Panc1 (cell line): ENCODE results near the gene IZUMO1. TPM values are rescaled to one million over a fixed set of nuclear protein-coding genes. Genes with fewer than 3 reads are reported as not detected.
A peak's percentile ranks its signal among the peaks of the same experiment; 100 is the strongest.

Experiments
- ATAC-seq: fragments of 200-7000 bp; cut with Tn5 transposase; 2 replicates; pipeline ENCODE4 v1.9.1; 2020; ENCODE audit warnings: mild to moderate bottlenecking, moderate library complexity
- BruUV-seq: library from RNA; stranded (reverse); fragments of 400-500 nt; replicated peaks from 2 replicates; lab custom pipeline; 2021; lab: Mats Ljungman, UMichigan
- CTCF ChIA-PET: fragments of 300-600 bp; sonication (Branson Sonifier 250); formaldehyde crosslinking; loops from one replicate; lab custom pipeline; 2022; ENCODE audit warnings: antibody characterized with exemption; lab: Charles Lee
- POLR2A ChIA-PET: fragments of 300-600 bp; sonication (Branson Sonifier 250); formaldehyde crosslinking; loops from one replicate; lab custom pipeline; 2022; ENCODE audit warnings: antibody characterized with exemption; lab: Charles Lee
- DNase-seq: peaks from one replicate; pipeline ENCODE4 v3.0.0-alpha.2; 2010; ENCODE audit warnings: low read depth, low spot score
- H3K27ac ChIP-seq: 2 replicates; pipeline ENCODE4 v1.5.1; 2011; ENCODE audit warnings: mild to moderate bottlenecking, low read length, inconsistent platforms
- H3K27me3 ChIP-seq: fragments of 200-500 bp; sonication (Bioruptor generic); 2 replicates; pipeline ENCODE4 v1.6.0; 2014; ENCODE audit warnings: low read length, inconsistent platforms; ENCODE audit not compliant: control insufficient read depth, insufficient read depth
- H3K36me3 ChIP-seq: fragments of 200-500 bp; sonication (Bioruptor generic); 2 replicates; pipeline ENCODE4 v1.5.1; 2014; ENCODE audit warnings: inconsistent platforms, mild to moderate bottlenecking, low read length, moderate library complexity; ENCODE audit not compliant: control insufficient read depth, insufficient read depth
- H3K4me1 ChIP-seq: 2 replicates; pipeline ENCODE4 v1.5.1; 2011; ENCODE audit warnings: inconsistent platforms, mild to moderate bottlenecking, low read length, moderate library complexity; ENCODE audit not compliant: control insufficient read depth, insufficient read depth
- H3K4me3 ChIP-seq, 2 experiments: 2 replicates each; pipeline ENCODE4 v1.5.1; 2011 to 2012; ENCODE audit warnings: low read depth in 2 of 2, low read length in 2 of 2, mild to moderate bottlenecking in 2 of 2, inconsistent platforms in 1 of 2, moderate library complexity in 1 of 2
- H3K9me3 ChIP-seq: fragments of 200-500 bp; sonication (Bioruptor generic); 2 replicates; pipeline ENCODE4 v1.5.1; 2014; ENCODE audit warnings: low read depth, mild to moderate bottlenecking, inconsistent platforms, low read length, moderate library complexity; ENCODE audit not compliant: control insufficient read depth, insufficient read depth
- CTCF ChIP-seq: fragments of 450-650 bp; IDR thresholded peaks from 2 replicates; pipeline ENCODE4 v1.5.1; 2017; ENCODE audit warnings: mild to moderate bottlenecking
- POLR2AphosphoS5 ChIP-seq: IDR thresholded peaks from 2 replicates; pipeline ENCODE4 v1.6.1; 2012; ENCODE audit warnings: mild to moderate bottlenecking, low read depth, low read length, moderate library complexity
- REST ChIP-seq, 2 experiments: IDR thresholded peaks; 2 replicates each; pipeline ENCODE4 v1.6.1; 2011 to 2012; ENCODE audit warnings: low read depth in 2 of 2, control low read depth in 1 of 2, low read length in 1 of 2, mild to moderate bottlenecking in 1 of 2, moderate library complexity in 1 of 2; ENCODE audit not compliant: insufficient read depth in 1 of 2
- SIN3A ChIP-seq: IDR thresholded peaks from 2 replicates; pipeline ENCODE4 v1.6.1; 2012; ENCODE audit warnings: low read depth, mild to moderate bottlenecking, low read length, moderate library complexity, borderline replicate concordance; ENCODE audit not compliant: insufficient read depth
- TCF7L2 ChIP-seq: IDR thresholded peaks from 2 replicates; pipeline ENCODE4 v1.6.1; 2011; ENCODE audit warnings: mild to moderate bottlenecking, low read depth, low read length, inconsistent platforms
- in situ Hi-C: cut with HindIII; loops from 2 replicates; pipeline ENCODE4 v1.10.0; 2016; ENCODE audit warnings: low sequenced_read_pairs, low pct_unique_long_range_greater_than_20kb
- intact Hi-C: fragments of 100-400 bp; cut with micrococcal nuclease; formaldehyde crosslinking; loops from one replicate; pipeline ENCODE4 v1.10.0; 2022; ENCODE audit not compliant: unreplicated experiment
- total RNA-seq: library from RNA; stranded (reverse); gene quantifications from one replicate; pipeline ENCODE4 v1.2.1, GENCODE V29; 2021; ENCODE audit not compliant: unreplicated experiment

IZUMO1 gene
- total RNA-seq, 1 experiment from 2014 or later: not detected

DNA sequence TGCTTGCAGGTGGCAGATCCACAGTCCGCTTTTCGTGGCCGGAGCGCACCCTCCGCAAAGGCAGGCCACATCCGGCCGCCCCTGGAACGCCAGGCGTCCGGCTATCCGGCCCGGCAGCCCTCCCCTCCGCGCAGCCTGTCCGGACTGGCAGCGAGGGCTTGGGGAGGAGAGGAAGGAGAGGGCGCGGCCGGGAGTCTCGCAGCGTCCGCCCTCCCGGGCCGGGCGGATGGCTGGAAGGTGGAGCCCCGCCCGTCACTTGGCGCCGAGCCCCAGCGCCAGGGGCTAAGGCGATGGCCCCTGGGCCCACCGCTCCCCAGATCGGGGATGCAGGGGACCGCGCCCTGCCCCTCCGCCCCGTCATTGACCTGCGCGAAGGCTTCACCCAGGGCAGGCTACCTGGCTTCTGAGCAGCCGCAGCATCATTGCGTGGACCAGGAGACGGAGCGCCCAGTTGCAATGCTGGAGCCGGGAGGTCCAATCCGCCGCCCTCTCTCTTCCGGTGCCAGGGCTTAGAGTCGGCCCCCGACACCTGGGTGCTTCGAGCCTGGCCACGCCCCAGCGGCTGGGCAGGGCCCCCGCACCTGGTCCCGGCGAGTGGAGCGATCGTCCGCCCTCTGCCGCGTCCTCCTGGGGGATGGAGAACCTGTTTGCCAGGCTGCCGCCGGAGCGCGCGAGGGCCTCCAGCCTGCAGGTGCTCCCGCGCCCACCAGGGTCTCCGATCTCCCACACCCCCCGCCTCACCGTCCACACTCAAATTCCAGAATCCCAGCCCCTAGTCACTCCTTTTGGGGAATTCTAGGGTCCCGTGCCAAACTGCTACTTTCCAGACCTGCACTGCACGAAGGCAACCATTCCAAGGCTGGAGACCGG is 6.0 kb upstream of the IZUMO1 start, which contains the start of gene FUT1:
Gene FUT1 (minus strand): TSS at position 146 of the 870 bp plus-strand sequence. CDS start 1,360 bp downstream, outside the sequence.
- no TSS peak for BruUV-seq
- H3K27ac ChIP-seq: no peak within 1 kb of the TSS
- TF ChIP-seq REST (IDR thresholded peaks at IDR 0.05; ENCODE audit: insufficient read depth in 1 of 2, low read depth in 2 of 2, low read length in 1 of 2): no peak
- TF ChIP-seq POLR2AphosphoS5: no peak
- no peak for TF ChIP-seq TCF7L2
- TF ChIP-seq CTCF: no peak
- TF ChIP-seq SIN3A: no peak
- peak within 1 kb of the TSS; percentile 30 to 37 for H3K4me3 ChIP-seq
- H3K9me3 ChIP-seq: no peaks in the 10 kb centered on the region
- POLR2A ChIA-PET: no interaction called here
- CTCF ChIA-PET: no interaction called here
- H3K27me3 ChIP-seq: no peaks in the 10 kb centered on the region
- DNase-seq: no peak
- no peaks in the 10 kb centered on the region; the same call in 1 of the 2 replicates for H3K4me1 ChIP-seq
- H3K36me3 ChIP-seq: peaks cover 5% of the 10 kb centered on the region; the same call in 1 of the 2 replicates
- in situ Hi-C loops (no loop called here), intact Hi-C loops (no loop called here)
- peak; percentile 73 for ATAC-seq

DNA sequence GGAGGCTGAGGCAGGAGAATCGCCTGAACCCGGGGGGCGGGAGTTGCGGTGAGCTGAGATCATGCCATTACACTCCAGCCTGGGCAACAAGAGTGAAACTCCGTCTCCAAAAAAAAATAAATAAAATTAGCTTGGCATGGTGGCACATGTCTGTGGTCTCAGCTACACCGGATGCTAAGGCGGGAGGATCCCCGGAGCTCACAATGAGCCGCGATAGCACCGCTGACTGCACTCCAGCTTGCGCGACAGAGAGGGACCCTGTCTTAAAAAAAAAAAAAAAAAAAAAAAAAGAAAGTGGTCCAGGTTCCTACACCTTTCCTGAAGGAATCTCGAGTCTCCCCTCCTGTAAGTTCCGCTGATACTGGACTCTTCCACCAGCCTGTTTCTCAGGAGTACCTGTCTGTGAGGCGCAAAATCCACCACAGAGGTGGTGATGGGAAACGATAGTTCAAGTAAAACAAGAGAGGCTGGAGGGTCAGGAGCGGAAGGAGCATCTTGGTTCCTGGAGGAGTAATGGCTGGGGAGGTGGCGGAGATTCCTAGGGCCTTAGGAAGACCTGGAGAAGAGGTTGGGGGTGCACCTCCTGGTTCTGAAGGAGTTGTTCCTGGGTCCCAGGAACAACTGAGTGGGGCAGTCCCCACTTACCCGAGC is 5.3 kb upstream of the IZUMO1 start:
- Histone ChIP-seq H3K27me3 (no peaks in the 10 kb centered on the region), H3K9me3 (no peaks in the 10 kb centered on the region), H3K27ac (no peak overlapping the region), H3K36me3 (peaks cover 5% of the 10 kb centered on the region; the same call in 1 of the 2 replicates), H3K4me3 (peak overlapping the region in 1 of 2 experiments; percentile 30; a peak in 3 of 4 replicates), H3K4me1 (no peaks in the 10 kb centered on the region; the same call in 1 of the 2 replicates)
- ATAC-seq (no peak), DNase-seq (no peak)
- TF ChIP-seq REST (IDR thresholded peaks at IDR 0.05; ENCODE audit: insufficient read depth in 1 of 2, low read depth in 2 of 2, low read length in 1 of 2) (no peak), TCF7L2 (no peak), POLR2AphosphoS5 (no peak), CTCF (no peak), SIN3A (no peak)
- in situ Hi-C loops (no loop called here), intact Hi-C loops (no loop called here)
- BruUV-seq: no TSS peak
- POLR2A ChIA-PET: no interaction called here
- CTCF ChIA-PET: no interaction called here
